Colonic mucosa (tissue), 4 donors: ENCODE results near the gene RHOT2. TPM values are rescaled to one million over a fixed set of nuclear protein-coding genes. Genes with fewer than 3 reads are reported as not detected.
A peak's percentile ranks its signal among the peaks of the same experiment; 100 is the strongest.

ENCODE experiments used
- DNase-seq: peaks from one replicate; pipeline ENCODE4 v3.0.0-alpha.2; 2020
- H3K27ac ChIP-seq: fragments of 200-600 bp; one replicate; pipeline ENCODE4 v1.8.0; 2021
- H3K27me3 ChIP-seq: fragments of 200-600 bp; one replicate; pipeline ENCODE4 v1.8.0; 2021
- H3K36me3 ChIP-seq: fragments of 200-600 bp; one replicate; pipeline ENCODE4 v1.8.0; 2021
- H3K4me1 ChIP-seq: fragments of 200-600 bp; one replicate; pipeline ENCODE4 v1.8.0; 2021; ENCODE audit warnings: mild to moderate bottlenecking
- H3K4me3 ChIP-seq: fragments of 200-600 bp; one replicate; pipeline ENCODE4 v1.8.0; 2021
- H3K9ac ChIP-seq, 2 donors: one replicate each; pipeline ENCODE4 v1.7.0; 2013; ENCODE audit warnings: control low read depth in 2 of 2, low read depth in 2 of 2, low read length in 2 of 2
- H3K9me3 ChIP-seq: fragments of 200-600 bp; one replicate; pipeline ENCODE4 v1.8.0; 2021
- CTCF ChIP-seq: fragments of 200-600 bp; IDR thresholded peaks from one replicate; pipeline ENCODE4 v1.8.0; 2022; ENCODE audit warnings: antibody characterized with exemption, mild to moderate bottlenecking
- intact Hi-C: fragments of 100-400 bp; cut with DNase I; formaldehyde crosslinking; loops from one replicate; pipeline ENCODE4 v1.14.1; 2022
- total RNA-seq, 2 donors: library from RNA; stranded (reverse); fragmentation: NEBNext Ultra II Directional in 1 of 2; extraction: Animal tissue kit (Norgen Biotek cat#: 25700) in 1 of 2; gene quantifications; one replicate each; pipeline ENCODE4 v1.2.1, GENCODE V29; 2021
- donor health status: healthy.
- donor health status: DM: no; HTN: no; CAD: no.
- donor health status: DM: no; HTN: no; CAD: no.

Gene RHOT2
- total RNA-seq, 2 donors from 2014 or later = 112 to 182 TPM

- H3K36me3 ChIP-seq = no peaks in the 10 kb centered on the region
- H3K9me3 ChIP-seq = no peaks in the 10 kb centered on the region
- H3K4me1 ChIP-seq = peaks cover 34% of the 10 kb centered on the region
- intact Hi-C loops = no loop called here
- no peak overlapping the region for H3K4me3 ChIP-seq
- H3K27me3 ChIP-seq = no peaks in the 10 kb centered on the region
- no peak for DNase-seq
- TF ChIP-seq CTCF = no peak
- H3K27ac ChIP-seq = peak overlapping the region; percentile 80
- peak overlapping the region; percentile 12 to 95 for H3K9ac ChIP-seq
These were observed 23.4 kb upstream of the RHOT2 start for GRCh38 chr16:644556-644955.

GRCh38 chr16:645852-646678 is 21.9 kb upstream of the RHOT2 start:
- intact Hi-C loops = no loop called here
- no peak for DNase-seq
- no peaks in the 10 kb centered on the region for H3K27me3 ChIP-seq
- H3K36me3 ChIP-seq = no peaks in the 10 kb centered on the region
- H3K27ac ChIP-seq = peak overlapping the region; percentile 80
- no peak for TF ChIP-seq CTCF
- H3K9ac ChIP-seq = peak overlapping the region; percentile 80 to 95
- peaks cover 40% of the 10 kb centered on the region for H3K4me1 ChIP-seq
- H3K9me3 ChIP-seq = no peaks in the 10 kb centered on the region
- H3K4me3 ChIP-seq = peak overlapping the region; percentile 9

GRCh38 chr16:646679-647172 is 21.2 kb upstream of the RHOT2 start:
- H3K9ac ChIP-seq = peak overlapping the region; percentile 80 to 95
- H3K4me1 ChIP-seq = peaks cover 40% of the 10 kb centered on the region
- peak overlapping the region; percentile 9 for H3K4me3 ChIP-seq
- H3K36me3 ChIP-seq = no peaks in the 10 kb centered on the region
- no peak for TF ChIP-seq CTCF
- H3K27me3 ChIP-seq = no peaks in the 10 kb centered on the region
- intact Hi-C loops = no loop called here
- peak overlapping the region; percentile 80 for H3K27ac ChIP-seq
- H3K9me3 ChIP-seq = no peaks in the 10 kb centered on the region
- no peak for DNase-seq

- peak overlapping the region; percentile 80 for H3K27ac ChIP-seq
- peaks cover 40% of the 10 kb centered on the region for H3K4me1 ChIP-seq
- DNase-seq = peak; percentile 61
- H3K9me3 ChIP-seq = no peaks in the 10 kb centered on the region
- intact Hi-C loops = no loop called here
- H3K27me3 ChIP-seq = no peaks in the 10 kb centered on the region
- H3K36me3 ChIP-seq = no peaks in the 10 kb centered on the region
- no peak for TF ChIP-seq CTCF
- H3K9ac ChIP-seq = peak overlapping the region; percentile 80 to 95
- no peak overlapping the region for H3K4me3 ChIP-seq
These were observed 20.6 kb upstream of the RHOT2 start for GRCh38 chr16:647173-647902.

- Histone ChIP-seq H3K4me3 (peak overlapping the region; percentile 97), H3K9ac (peak overlapping the region; percentile 82 to 95), H3K27ac (peak overlapping the region; percentile 80), H3K36me3 (no peaks in the 10 kb centered on the region), H3K27me3 (no peaks in the 10 kb centered on the region), H3K4me1 (peaks cover 33% of the 10 kb centered on the region), H3K9me3 (no peaks in the 10 kb centered on the region)
- TF ChIP-seq CTCF = peak; percentile 44
- DNase-seq = peak; percentile 87
- intact Hi-C loops = no loop called here
These were observed 19.7 kb upstream of the RHOT2 start for GRCh38 chr16:648071-648780.
